HG02884 (cell line): Measurements from ENCODE around the gene JAZF1.
"Not testable (repeated sequence)": the region's sequence is repeated elsewhere in the genome, so short reads cannot be mapped to it uniquely, and the experiment has no call there.

Experiments
- ATAC-seq: cut with Tn5 transposase; IDR thresholded peaks from one replicate; pipeline ENCODE4 v1.9.1; 2021; ENCODE audit warnings: mild to moderate bottlenecking, moderate library complexity; ENCODE audit not compliant: unreplicated experiment

Gene JAZF1

GRCh38 chr7:27897001-27897400, 283.6 kb downstream of the JAZF1 start:
- ATAC-seq: no peak

DNA sequence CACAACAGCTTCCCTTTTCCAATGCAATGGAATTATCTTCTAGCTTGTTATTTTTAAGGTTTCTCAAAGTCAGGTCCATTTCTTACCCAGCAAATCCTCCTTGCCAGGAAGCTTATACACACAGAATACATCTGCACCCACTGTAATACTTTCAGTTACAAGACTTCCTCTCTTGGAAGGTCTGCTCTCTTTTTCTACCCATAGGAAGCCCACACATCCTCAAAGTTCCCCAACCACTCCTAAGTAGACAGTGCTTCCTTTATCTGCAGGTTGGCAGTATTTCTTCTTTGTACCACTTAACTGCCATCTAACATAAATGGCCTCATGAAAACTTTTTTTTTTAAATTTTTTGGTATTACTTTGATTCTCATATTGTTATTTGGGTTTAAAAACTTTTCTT, 285.0 kb downstream of the JAZF1 start:
- ATAC-seq: no peak

GRCh38 chr7:27890205-27890849, 290.3 kb downstream of the JAZF1 start:
- ATAC-seq: peak; percentile 100

- ATAC-seq: no peak
Observed at GRCh38 chr7:27889800-27890199, 290.8 kb downstream of the JAZF1 start.

GRCh38 chr7:27888736-27889135, 291.9 kb downstream of the JAZF1 start:
- no peak for ATAC-seq

DNA sequence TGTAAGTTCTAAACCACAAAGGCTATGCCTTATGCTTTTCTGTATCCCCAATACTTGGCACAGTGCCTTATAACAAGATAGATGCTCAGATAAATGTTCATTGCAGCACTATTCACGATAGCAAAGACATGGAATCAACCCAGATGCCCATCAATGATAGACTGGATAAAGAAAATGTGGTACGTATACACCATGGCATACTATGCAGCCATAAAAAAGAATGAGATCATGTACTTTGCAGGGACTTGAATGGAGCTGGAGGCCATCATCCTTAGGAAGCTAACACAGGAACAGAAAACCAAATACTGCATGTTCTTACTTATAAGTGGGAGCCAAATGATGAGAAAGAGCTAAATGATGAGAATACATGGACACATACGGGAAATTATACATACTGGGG, 293.9 kb downstream of the JAZF1 start:
- ATAC-seq: not testable (repeated sequence)

- ATAC-seq: no peak
Observed at GRCh38 chr7:27885652-27886051, 294.9 kb downstream of the JAZF1 start.

DNA sequence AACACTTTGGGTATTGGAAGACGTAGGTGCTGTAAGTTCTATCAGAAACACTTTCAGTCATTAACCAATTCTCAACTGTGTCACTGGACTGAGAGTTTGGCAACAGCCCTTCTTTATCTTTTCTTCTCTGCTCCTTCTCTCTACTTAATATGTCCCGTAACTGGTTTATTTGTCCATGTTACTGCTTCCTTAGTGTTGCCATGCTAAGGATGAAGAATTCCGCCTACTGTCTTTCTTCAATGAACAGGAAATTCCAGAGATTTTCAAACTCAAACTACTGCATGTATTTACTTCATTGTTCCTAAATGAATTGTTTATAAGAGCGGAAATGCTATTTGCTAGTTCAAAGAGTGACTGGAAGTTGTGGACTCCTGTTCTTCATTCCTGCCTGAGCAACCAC, 296.9 kb downstream of the JAZF1 start:
- ATAC-seq: no peak

- no peak for ATAC-seq
Observed at GRCh38 chr7:27876756-27877155, 303.8 kb downstream of the JAZF1 start.

- no peak for ATAC-seq
Observed at GRCh38 chr7:27875832-27876231, 304.8 kb downstream of the JAZF1 start.

- ATAC-seq: no peak
Observed at GRCh38 chr7:27875061-27875460, 305.5 kb downstream of the JAZF1 start.

DNA sequence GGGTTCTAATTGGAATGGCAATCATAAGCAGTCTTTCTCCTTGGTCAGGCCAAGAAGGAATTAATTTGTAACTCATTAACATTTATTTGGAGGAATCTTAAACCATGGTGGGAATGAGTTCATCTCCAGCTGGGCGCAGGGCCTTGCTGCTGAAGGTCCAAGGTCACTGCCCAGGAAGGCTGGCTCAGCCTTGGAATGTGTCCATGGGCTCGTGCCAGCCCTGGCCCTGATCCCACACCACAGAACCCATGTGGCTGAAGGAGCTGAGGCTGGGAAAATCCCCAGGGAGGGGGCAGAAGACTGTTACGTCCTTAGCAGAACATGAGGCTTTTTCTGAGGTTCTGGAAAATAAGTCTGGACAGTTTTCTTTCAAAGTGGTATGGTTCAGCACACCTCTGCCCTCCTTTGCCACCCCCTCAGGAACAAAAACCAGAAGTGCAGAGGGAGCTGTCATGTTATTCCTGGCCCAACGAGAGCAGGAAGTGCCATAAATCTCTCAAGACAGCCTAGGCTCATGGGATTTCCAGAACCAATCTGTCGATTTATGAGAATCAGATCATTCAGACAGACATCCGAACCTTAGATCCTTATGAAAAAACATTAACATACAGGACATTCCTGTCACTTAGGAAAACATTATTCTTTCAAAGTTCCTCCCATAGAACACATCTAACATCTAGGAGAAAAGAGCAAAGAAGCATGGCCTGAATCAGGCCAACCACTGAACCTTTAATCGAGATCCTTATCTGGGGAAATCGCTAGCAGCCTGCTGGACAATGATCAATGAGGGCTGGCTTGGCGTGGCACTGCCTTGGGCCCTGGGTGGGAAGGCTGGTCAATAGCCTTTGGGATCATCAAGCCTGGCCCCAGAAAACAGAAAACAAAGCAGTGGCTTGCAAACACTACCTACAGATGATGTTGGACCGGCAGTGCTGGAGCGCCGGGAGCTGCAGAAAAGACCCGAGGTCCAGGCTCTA, 306.3 kb downstream of the JAZF1 start:
- ATAC-seq: no peak

DNA sequence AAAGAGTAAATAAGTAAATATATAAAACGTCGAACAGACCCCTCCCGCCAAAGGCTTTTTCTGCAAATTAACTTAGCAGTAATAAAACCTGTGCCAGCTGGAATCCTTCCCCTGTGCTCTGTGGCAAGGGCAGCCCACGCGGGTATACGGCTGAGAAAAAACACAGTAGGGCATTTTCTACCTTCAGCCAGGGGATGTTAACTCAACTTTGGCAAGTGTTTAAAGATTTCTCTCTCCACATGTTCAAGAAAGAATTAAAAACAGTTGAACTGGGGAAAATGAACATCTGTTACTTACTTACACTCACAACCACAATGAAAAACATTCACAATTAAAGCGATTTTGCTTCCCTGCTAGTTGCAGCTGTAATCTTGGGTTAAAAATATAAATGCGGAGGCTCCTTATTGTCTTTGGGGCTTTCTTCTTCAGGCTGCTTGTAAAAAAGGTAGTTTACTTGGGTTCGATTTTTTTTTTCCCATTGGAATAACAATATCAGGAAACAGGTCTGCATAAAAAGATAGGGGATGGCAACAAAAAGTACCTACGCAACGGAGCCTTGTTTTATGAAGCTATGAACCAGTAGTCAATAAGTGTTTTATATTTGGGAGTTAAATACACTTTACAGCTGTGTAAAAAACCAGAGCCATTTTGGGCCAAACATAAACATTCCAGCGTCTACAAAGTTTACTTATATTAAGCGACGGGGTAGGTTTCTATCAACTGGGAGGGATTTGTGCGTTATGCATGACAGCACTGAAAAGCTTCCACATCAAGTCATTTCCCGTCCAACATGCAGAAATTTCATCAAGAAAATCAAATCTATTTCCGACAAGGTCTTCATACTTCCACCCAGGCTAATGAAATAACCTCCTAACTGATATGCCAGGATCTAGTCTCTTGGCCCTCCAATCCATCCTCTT, 308.0 kb downstream of the JAZF1 start:
- no peak for ATAC-seq

DNA sequence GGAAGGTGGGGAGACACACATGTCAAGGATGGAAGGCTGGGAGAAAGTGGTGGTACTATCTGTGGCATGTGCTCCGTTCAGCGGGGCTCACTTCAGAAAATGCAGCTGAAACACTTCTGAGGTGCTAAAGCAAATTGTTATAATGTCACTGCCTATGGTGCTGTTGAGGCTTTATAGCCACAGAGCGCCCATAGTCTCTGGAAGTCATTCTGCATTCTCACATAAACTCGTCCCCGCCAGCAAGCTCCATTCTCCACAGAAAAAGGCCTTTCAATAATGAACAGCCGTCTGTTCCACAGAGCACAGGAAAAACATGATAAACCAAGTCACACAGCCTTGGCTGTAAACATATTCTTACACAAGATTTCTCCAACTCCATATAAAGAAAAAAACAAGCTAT, 308.7 kb downstream of the JAZF1 start:
- ATAC-seq: no peak

DNA sequence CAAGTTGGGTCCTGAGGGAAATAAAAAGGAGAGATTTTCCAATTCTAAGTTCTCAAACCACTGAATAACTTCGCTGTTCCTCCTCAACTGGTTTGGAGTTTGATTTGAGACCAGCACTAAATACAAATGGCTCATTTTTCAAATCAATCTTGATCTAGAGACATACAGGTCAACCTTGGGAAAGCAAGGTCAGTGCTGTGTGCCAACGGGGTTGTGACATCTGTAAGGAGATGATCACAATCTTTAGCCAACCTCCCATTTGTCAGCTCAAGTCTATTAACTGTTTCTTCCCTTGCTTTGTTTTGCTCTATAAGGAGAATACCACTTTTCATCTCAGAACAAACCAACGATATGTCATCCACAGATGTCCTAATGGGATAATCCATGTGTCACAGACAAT, 309.5 kb downstream of the JAZF1 start:
- ATAC-seq: no peak

GRCh38 chr7:27870595-27870994, 310.0 kb downstream of the JAZF1 start:
- no peak for ATAC-seq

GRCh38 chr7:27869056-27869455, 311.5 kb downstream of the JAZF1 start:
- ATAC-seq: no peak

GRCh38 chr7:27868131-27868550, 312.5 kb downstream of the JAZF1 start:
- ATAC-seq: no peak

GRCh38 chr7:27866828-27867672, 313.5 kb downstream of the JAZF1 start:
- ATAC-seq: no peak

DNA sequence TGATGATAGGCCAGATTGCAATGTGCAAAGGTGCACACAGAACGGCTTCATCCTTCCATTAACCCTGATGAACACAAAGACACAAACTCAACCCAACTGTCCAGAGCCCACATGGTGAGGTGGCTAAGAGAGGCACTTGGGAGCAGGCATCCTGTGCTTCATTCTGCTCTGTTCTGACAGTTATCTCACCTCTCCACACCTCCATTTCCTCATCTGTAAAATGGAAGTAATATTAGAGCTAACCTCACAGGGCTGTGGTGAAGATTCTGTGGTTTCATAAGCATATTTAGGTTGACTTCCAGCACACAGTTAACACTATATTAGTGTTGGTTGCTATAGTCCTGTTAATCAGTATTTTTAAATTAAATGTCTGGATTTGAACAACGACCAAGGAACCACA, 314.3 kb downstream of the JAZF1 start:
- no peak for ATAC-seq
